Lower leg skin (tissue), 4 donors: ENCODE data around the gene MORC3. TPM values are rescaled to one million over a fixed set of nuclear protein-coding genes. Genes with fewer than 3 reads are reported as not detected.
A peak's percentile ranks its signal among the peaks of the same experiment; 100 is the strongest.
"Not testable (repeated sequence)": the region's sequence is repeated elsewhere in the genome, so short reads cannot be mapped to it uniquely, and the experiment has no call there.

Experiments
- DNase-seq, 2 donors: peaks; one replicate each; pipeline ENCODE4 v3.0.0-alpha.2; 2019; ENCODE audit warnings: low spot score in 2 of 2
- H3K4me3 ChIP-seq: fragments of 200-600 bp; sonication (generic); 2 replicates; pipeline ENCODE4 v1.5.1; 2017; ENCODE audit warnings: mild to moderate bottlenecking, low read depth; ENCODE audit not compliant: poor library complexity, severe bottlenecking
- POLR2A ChIP-seq, 2 donors: fragments of 450-650 bp; IDR thresholded peaks; one replicate each; pipeline ENCODE4 v1.6.1; 2016 to 2017; ENCODE audit warnings: antibody characterized with exemption in 2 of 2, mild to moderate bottlenecking in 1 of 2, moderate library complexity in 1 of 2
- WGBS, 2 donors: methylation state at CpG; one replicate each; pipeline ENCODE4 v1.1.5; 2018; 5-methylcytosine and 5-hydroxymethylcytosine counted together
- intact Hi-C: fragments of 100-400 bp; cut with DNase I; formaldehyde crosslinking; loops from one replicate; pipeline ENCODE4 v1.15.0; 2023; ENCODE audit warnings: low total_unique reads
- total RNA-seq, 4 donors: library from RNA; depleted of rRNA; stranded (reverse); fragments of >200 nt; gene quantifications; one replicate each; pipeline ENCODE4 v1.1.0, GENCODE V29; 2016
- TF ChIP-seq, protein P1 (sequence below), 3 donors: fragments of 450-650 bp; IDR thresholded peaks; one replicate each; pipeline ENCODE4 v1.5.1; 2016; ENCODE audit warnings: antibody characterized with exemption in 3 of 3, mild to moderate bottlenecking in 3 of 3, moderate library complexity in 2 of 3

The MORC3 gene
- total RNA-seq, 4 donors from 2014 or later, result 47.4 to 71.3 (median 56.8) TPM

DNA sequence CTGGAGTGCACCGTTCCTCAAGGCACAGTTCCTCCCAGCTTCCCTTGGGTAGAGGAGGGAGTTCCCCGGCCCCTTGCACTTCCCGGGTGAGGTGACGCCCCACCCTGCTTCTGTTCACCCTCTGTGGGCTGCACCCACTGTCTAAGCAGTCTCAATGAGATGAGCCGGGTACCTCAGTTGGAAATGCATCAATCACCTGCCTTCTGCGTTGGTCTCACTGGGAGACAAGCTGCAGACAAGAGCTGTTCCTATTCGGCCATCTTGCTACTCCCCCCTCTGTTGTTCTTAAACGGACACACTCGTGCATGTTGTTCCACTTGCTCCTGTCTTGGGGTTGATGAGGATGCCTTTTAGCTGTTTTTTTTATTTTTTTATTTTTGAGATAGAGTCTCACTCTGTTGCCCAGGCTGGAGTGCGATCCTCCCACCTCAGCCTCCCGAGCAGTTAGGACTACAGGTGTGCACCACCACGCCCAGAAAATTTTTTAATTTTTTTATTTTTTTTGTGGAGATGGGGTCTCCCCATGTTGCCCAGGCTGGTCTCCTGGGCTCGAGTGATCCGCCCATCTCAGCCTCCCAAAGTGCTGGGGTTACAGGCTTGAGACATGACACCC, 3.0 kb upstream of the MORC3 start:
- DNase-seq, result peak in 1 of 2 donors; percentile 3
- H3K4me3 ChIP-seq, result no peak overlapping the region
- TF ChIP-seq, protein P1, sequence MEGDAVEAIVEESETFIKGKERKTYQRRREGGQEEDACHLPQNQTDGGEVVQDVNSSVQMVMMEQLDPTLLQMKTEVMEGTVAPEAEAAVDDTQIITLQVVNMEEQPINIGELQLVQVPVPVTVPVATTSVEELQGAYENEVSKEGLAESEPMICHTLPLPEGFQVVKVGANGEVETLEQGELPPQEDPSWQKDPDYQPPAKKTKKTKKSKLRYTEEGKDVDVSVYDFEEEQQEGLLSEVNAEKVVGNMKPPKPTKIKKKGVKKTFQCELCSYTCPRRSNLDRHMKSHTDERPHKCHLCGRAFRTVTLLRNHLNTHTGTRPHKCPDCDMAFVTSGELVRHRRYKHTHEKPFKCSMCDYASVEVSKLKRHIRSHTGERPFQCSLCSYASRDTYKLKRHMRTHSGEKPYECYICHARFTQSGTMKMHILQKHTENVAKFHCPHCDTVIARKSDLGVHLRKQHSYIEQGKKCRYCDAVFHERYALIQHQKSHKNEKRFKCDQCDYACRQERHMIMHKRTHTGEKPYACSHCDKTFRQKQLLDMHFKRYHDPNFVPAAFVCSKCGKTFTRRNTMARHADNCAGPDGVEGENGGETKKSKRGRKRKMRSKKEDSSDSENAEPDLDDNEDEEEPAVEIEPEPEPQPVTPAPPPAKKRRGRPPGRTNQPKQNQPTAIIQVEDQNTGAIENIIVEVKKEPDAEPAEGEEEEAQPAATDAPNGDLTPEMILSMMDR (IDR thresholded peaks at IDR 0.05), result no peak
- no peak for TF ChIP-seq POLR2A (IDR thresholded peaks at IDR 0.05)
- 87 to 92% methylated on average over 14 of the region's 14 CpGs for WGBS, 2 donors
- intact Hi-C loops, result no loop called here

DNA sequence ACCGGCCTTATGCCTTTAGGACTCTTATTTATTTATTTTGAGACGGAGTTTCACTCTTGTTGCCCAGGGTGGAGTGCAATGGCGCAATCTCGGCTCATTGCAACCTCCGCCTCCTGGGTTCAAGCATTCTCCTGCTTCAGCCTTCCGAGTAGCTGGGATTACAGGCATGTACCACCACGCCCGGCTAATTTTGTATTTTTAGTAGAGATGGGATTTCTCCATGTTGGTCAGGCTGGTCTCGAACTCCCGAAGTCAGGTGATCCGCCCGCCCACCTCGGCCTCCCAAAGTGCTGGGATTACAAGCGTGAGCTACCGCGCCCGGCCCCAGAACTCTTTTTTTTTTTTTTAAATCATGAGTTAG, 611 bp upstream of the MORC3 start:
- peak overlapping the region; percentile 75 for H3K4me3 ChIP-seq
- 30 to 33% methylated on average over 17 of the region's 17 CpGs for WGBS, 2 donors
- DNase-seq, intact Hi-C loops: not testable (repeated sequence)

DNA sequence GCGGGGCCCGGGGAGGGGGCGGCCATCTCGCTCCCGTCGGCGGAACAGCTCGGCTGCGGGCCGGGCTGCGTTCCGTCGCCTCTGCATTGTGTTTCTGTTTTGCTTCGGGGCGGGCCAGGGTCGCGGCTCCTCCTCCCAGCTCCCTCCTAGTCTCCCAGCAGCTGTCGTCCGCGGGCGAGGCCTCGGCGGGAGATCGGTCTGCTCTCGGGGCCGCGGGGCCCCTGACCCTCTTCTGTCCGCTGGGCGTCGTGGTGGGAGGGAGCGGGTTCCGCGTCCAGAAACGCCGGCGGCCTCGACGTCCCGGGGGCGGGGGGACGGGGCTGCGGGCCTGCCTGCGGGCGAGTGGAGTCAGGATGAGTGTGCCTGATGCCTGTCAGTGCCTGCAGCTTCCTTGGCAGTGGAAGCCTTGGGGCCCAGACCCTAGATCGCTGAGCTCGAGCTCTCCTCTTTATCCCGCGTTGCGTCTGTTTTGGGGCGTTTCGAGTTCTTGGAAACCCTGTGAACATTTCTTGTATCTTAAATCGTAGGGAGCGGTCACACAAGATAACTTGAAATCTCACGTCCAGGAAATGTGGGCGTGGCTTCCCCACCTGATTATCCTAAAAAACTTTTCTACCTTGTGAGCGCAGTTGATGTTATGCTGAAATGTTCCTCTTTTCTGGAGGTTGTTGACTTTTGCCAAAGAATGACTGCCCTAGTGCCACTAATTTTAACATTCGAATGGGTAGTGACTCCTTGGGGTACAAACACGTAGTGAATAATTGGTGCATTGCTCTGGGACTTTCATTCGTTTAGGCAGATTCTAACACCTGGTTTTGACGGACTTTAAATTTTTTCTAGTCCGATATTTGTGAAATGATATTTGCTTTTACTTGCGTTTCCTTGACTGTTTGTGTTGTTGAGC, 676 bp downstream of the MORC3 start:
- TF ChIP-seq, protein P1 (IDR thresholded peaks at IDR 0.05), result no peak
- no peak for TF ChIP-seq POLR2A (IDR thresholded peaks at IDR 0.05)
- WGBS, 2 donors, result 0 to 1% methylated on average over 35 to 44 of the region's 62 CpGs
- DNase-seq, result peak; percentile 69 to 95
- peak overlapping the region; percentile 75 for H3K4me3 ChIP-seq
- intact Hi-C loops, result no loop called here

DNA sequence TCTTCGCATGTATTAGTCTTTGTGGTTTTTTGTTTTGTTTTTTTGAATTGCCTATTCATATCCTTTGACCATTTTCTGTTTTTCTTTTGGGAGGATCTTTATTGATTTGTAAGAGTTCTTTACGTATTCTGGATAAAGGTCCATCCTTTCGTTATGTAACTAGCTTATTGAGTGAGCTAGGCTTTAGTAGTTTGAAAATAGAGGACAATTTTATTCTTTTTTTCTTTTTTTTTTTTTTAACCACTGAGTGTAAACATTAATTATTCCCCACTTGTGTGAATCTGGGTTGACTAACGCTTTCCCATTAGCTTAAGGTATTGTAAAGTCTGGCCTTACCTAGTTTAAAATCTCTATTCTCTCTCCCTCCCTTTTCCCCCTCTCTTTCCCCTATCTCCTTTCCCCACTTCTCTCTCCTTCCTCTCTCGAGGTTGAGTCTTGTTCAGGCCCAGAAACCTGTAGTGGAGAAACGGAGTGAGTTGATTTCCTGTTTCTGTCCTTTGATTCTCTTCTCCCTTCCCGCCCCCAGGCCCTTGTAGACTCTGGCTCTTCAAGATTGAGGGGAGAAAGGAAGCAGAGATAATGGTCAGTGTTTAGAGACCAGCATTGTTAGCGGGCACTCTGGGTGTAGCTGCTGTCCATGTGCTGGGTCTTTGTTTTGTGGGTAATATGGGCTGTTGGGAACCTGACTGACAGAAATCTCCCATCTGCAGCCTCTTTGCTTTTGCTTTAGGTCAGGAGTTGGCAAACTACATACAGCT, 1.5 kb downstream of the MORC3 start:
- 9 to 10% methylated on average over 8 of the region's 8 CpGs for WGBS, 2 donors
- peak overlapping the region; percentile 75 for H3K4me3 ChIP-seq
- TF ChIP-seq, protein P1 (IDR thresholded peaks at IDR 0.05), result no peak
- no peak for DNase-seq
- intact Hi-C loops, result no loop called here

DNA sequence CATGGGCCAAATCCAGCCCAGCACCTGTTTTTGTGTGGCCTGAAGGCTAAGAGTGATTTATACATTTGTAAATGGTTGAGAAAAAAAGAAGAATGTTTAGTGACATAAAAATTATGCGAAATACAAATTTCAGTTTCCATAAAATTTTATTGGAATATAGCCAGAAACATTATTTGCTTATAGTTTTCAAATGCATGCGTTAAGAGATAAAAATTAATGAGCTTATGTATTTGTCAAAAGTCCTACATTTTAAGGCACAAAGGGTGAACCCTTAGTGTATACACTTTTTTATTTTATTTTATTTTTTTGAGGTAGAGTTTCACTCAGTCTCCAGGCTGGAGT, 2.1 kb downstream of the MORC3 start:
- TF ChIP-seq POLR2A (IDR thresholded peaks at IDR 0.05), result no peak
- TF ChIP-seq, protein P1 (IDR thresholded peaks at IDR 0.05), result no peak
- H3K4me3 ChIP-seq, result no peak overlapping the region
- no peak for DNase-seq
- 42 to 52% methylated on average over 2 of the region's 2 CpGs for WGBS, 2 donors
- intact Hi-C loops, result no loop called here

DNA sequence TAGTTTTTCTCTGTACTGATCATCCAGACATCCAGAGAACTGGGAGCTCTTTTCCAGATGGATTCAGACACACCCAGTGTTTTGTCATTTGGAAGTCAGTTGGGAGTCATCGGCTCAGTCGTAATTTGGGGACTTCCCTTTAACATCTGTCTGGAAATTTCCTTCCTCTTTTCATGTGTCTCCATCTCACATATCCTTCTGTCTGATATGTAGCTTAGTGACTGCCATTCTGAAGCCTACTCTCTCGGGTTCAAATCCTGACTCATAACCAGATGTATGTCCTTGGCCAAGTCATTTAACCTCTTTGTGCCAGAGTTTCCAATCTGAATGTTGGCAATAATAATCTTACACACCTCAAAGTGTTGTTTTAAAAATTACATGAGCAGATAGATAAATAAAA, 3.0 kb downstream of the MORC3 start:
- DNase-seq, result no peak
- WGBS, 2 donors, result 7 to 8% methylated on average over 3 of the region's 3 CpGs
- no peak overlapping the region for H3K4me3 ChIP-seq
- intact Hi-C loops, result no loop called here
- TF ChIP-seq POLR2A (IDR thresholded peaks at IDR 0.05), result no peak
- TF ChIP-seq, protein P1 (IDR thresholded peaks at IDR 0.05), result no peak
